ENCODE data around the gene CRYGB.
"Not testable (repeated sequence)": the region's sequence is repeated elsewhere in the genome, so short reads cannot be mapped to it uniquely, and the experiment has no call there.

GRCh38 chr2:208124013-208124715, 21.8 kb downstream of the CRYGB start, which contains the start of gene CRYGD:
- TF ChIP-seq, protein P1, sequence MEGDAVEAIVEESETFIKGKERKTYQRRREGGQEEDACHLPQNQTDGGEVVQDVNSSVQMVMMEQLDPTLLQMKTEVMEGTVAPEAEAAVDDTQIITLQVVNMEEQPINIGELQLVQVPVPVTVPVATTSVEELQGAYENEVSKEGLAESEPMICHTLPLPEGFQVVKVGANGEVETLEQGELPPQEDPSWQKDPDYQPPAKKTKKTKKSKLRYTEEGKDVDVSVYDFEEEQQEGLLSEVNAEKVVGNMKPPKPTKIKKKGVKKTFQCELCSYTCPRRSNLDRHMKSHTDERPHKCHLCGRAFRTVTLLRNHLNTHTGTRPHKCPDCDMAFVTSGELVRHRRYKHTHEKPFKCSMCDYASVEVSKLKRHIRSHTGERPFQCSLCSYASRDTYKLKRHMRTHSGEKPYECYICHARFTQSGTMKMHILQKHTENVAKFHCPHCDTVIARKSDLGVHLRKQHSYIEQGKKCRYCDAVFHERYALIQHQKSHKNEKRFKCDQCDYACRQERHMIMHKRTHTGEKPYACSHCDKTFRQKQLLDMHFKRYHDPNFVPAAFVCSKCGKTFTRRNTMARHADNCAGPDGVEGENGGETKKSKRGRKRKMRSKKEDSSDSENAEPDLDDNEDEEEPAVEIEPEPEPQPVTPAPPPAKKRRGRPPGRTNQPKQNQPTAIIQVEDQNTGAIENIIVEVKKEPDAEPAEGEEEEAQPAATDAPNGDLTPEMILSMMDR (IDR thresholded peaks at IDR 0.05; ENCODE audit: low read depth, low read length, poor library complexity, severe bottlenecking) = not testable (repeated sequence)
- TF ChIP-seq EZH2phosphoT487 (IDR thresholded peaks at IDR 0.05; ENCODE audit: borderline replicate concordance, low read length) = not testable (repeated sequence)

All from DOHH2 (cell line).